H9 (cell line): ENCODE results near the gene ATG2A. TPM values are rescaled to one million over a fixed set of nuclear protein-coding genes. Genes with fewer than 3 reads are reported as not detected.

ENCODE experiments used
- DNase-seq: peaks from one replicate; pipeline ENCODE4 v3.0.0-alpha.2; 2017
- H2AFZ ChIP-seq: one replicate; pipeline ENCODE4 v1.6.1; 2013; ENCODE audit warnings: mild to moderate bottlenecking, low read length, control low read depth, moderate library complexity
- H2AK5ac ChIP-seq: 2 replicates; pipeline ENCODE4 v1.6.1; 2013; ENCODE audit warnings: low read length, control low read depth, mixed read lengths; ENCODE audit not compliant: insufficient read length
- H2BK120ac ChIP-seq: one replicate; pipeline ENCODE4 v1.6.1; 2013; ENCODE audit warnings: low read depth, mild to moderate bottlenecking, low read length, control low read depth, inconsistent platforms; ENCODE audit not compliant: poor library complexity, severe bottlenecking
- H2BK12ac ChIP-seq: 2 replicates; pipeline ENCODE4 v1.6.1; 2013; ENCODE audit warnings: low read length, control low read depth, mixed read lengths, low read depth; ENCODE audit not compliant: insufficient read length
- H2BK15ac ChIP-seq: 2 replicates; pipeline ENCODE4 v1.6.1; 2013; ENCODE audit warnings: low read depth, low read length, control low read depth
- H2BK20ac ChIP-seq: one replicate; pipeline ENCODE4 v1.6.1; 2013; ENCODE audit warnings: low read depth, mild to moderate bottlenecking, low read length, control low read depth, inconsistent platforms; ENCODE audit not compliant: poor library complexity, severe bottlenecking
- H2BK5ac ChIP-seq: 2 replicates; pipeline ENCODE4 v1.6.1; 2013; ENCODE audit warnings: low read length, control low read depth, mixed read lengths; ENCODE audit not compliant: insufficient read length
- H3K14ac ChIP-seq: 2 replicates; pipeline ENCODE4 v1.6.1; 2013; ENCODE audit warnings: low read length, control low read depth; ENCODE audit not compliant: insufficient read depth
- H3K18ac ChIP-seq: 2 replicates; pipeline ENCODE4 v1.6.1; 2013; ENCODE audit warnings: low read depth, mild to moderate bottlenecking, mixed read lengths, low read length, control low read depth; ENCODE audit not compliant: insufficient read length
- H3K23ac ChIP-seq: 2 replicates; pipeline ENCODE4 v1.6.1; 2013; ENCODE audit warnings: low read length, control low read depth, mixed read lengths, low read depth; ENCODE audit not compliant: insufficient read length
- H3K23me2 ChIP-seq: 2 replicates; pipeline ENCODE4 v1.6.1; 2013; ENCODE audit warnings: low read depth, mild to moderate bottlenecking, mixed read lengths, low read length, control low read depth; ENCODE audit not compliant: insufficient read length, poor library complexity, severe bottlenecking
- H3K27ac ChIP-seq: 2 replicates; pipeline ENCODE4 v1.5.1; 2013; ENCODE audit warnings: low read length, control low read depth, mixed read lengths, low read depth; ENCODE audit not compliant: insufficient read length
- H3K27me3 ChIP-seq: 2 replicates; pipeline ENCODE4 v1.6.1; 2013; ENCODE audit warnings: low read length, control low read depth, inconsistent platforms; ENCODE audit not compliant: insufficient read depth
- H3K4ac ChIP-seq: 2 replicates; pipeline ENCODE4 v1.6.1; 2013; ENCODE audit warnings: low read depth, mild to moderate bottlenecking, control low read depth, inconsistent platforms, low read length, moderate library complexity
- H3K4me1 ChIP-seq: 2 replicates; pipeline ENCODE4 v1.6.1; 2013; ENCODE audit warnings: low read length, control low read depth, inconsistent platforms; ENCODE audit not compliant: insufficient read depth
- H3K4me2 ChIP-seq: 2 replicates; pipeline ENCODE4 v1.6.1; 2013; ENCODE audit warnings: low read length, control low read depth, mixed read lengths; ENCODE audit not compliant: insufficient read length, insufficient read depth
- H3K56ac ChIP-seq: 2 replicates; pipeline ENCODE4 v1.6.1; 2013; ENCODE audit warnings: low read depth, mild to moderate bottlenecking, mixed read lengths, low read length, control low read depth; ENCODE audit not compliant: insufficient read length
- H3K79me1 ChIP-seq: 2 replicates; pipeline ENCODE4 v1.6.1; 2013; ENCODE audit warnings: low read depth, mild to moderate bottlenecking, moderate library complexity, low read length, control low read depth, inconsistent platforms; ENCODE audit not compliant: insufficient read depth, poor library complexity, severe bottlenecking
- H3K79me2 ChIP-seq: 2 replicates; pipeline ENCODE4 v1.6.1; 2013; ENCODE audit warnings: low read length, control low read depth, inconsistent platforms; ENCODE audit not compliant: insufficient read depth
- H3K9ac ChIP-seq: 2 replicates; pipeline ENCODE4 v1.6.1; 2013; ENCODE audit warnings: low read length, control low read depth, mixed read lengths; ENCODE audit not compliant: insufficient read length; ENCODE audit errors: extremely low read depth
- H3K9me3 ChIP-seq: one replicate; pipeline ENCODE4 v1.6.1; 2013; ENCODE audit warnings: low read depth, low read length, inconsistent platforms; ENCODE audit not compliant: control insufficient read depth
- H3T11ph ChIP-seq: one replicate; pipeline ENCODE4 v1.6.1; 2013; ENCODE audit warnings: mild to moderate bottlenecking, low read length, control low read depth, inconsistent platforms
- H4K20me1 ChIP-seq: one replicate; pipeline ENCODE4 v1.6.1; 2013; ENCODE audit not compliant: control insufficient read depth, insufficient read length, insufficient read depth
- H4K5ac ChIP-seq: 2 replicates; pipeline ENCODE4 v1.6.1; 2013; ENCODE audit warnings: low read depth, mild to moderate bottlenecking, mixed read lengths, low read length, control low read depth; ENCODE audit not compliant: insufficient read length
- H4K8ac ChIP-seq: replicated peaks from 2 replicates; pipeline ENCODE4 v1.6.1; 2013; ENCODE audit warnings: low read length, control low read depth, mixed read lengths, low read depth; ENCODE audit not compliant: insufficient read length
- H4K91ac ChIP-seq: 2 replicates; pipeline ENCODE4 v1.6.1; 2013; ENCODE audit warnings: low read depth, mild to moderate bottlenecking, moderate library complexity, mixed read lengths, low read length, control low read depth; ENCODE audit not compliant: insufficient read length
- H3K27ac Mint-ChIP-seq, 3 experiments: 2 replicates in 2 of 3; 3 replicates in 1 of 3; pipeline ENCODE4 v1.8.0; 2020 to 2021; ENCODE audit warnings: mixed read lengths in 3 of 3, mild to moderate bottlenecking in 1 of 3, moderate library complexity in 1 of 3
- H3K27me3 Mint-ChIP-seq: 2 replicates; pipeline ENCODE4 v1.8.0; 2021; ENCODE audit warnings: low read depth, mild to moderate bottlenecking, moderate library complexity, mixed read lengths
- H3K36me3 Mint-ChIP-seq, 3 experiments: 2 replicates in 2 of 3; 3 replicates in 1 of 3; pipeline ENCODE4 v1.8.0; 2020 to 2021; ENCODE audit warnings: low read depth in 3 of 3, mixed read lengths in 3 of 3; ENCODE audit not compliant: insufficient read depth in 1 of 3
- H3K4me1 Mint-ChIP-seq, 2 experiments: 2 replicates each; pipeline ENCODE4 v1.8.0; 2020; ENCODE audit warnings: mixed read lengths in 2 of 2
- H3K4me3 Mint-ChIP-seq, 2 experiments: 2 replicates in 1 of 2; 3 replicates in 1 of 2; pipeline ENCODE4 v1.8.0; 2020 to 2021; ENCODE audit warnings: mild to moderate bottlenecking in 2 of 2, mixed read lengths in 2 of 2, moderate library complexity in 1 of 2
- H3K9me3 Mint-ChIP-seq, 2 experiments: 2 replicates in 1 of 2; 3 replicates in 1 of 2; pipeline ENCODE4 v1.8.0; 2020; ENCODE audit warnings: mild to moderate bottlenecking in 2 of 2, mixed read lengths in 2 of 2, moderate library complexity in 1 of 2
- CTCF ChIP-seq: fragments of 200-600 bp; sonication (generic); conservative IDR thresholded peaks from 3 replicates; pipeline ENCODE4 v1.8.0; 2021; ENCODE audit warnings: antibody characterized with exemption, mild to moderate bottlenecking
- whole genome bisulfite sequencing: extraction: QIAGEN DNeasy Blood & Tissue Kit; methylation state at CpG from one replicate; pipeline ENCODE4 v1.1.7; 2013; ENCODE audit warnings: missing lambda C conversion rate, low lambda C conversion rate, mixed read lengths; ENCODE audit not compliant: insufficient read length; ENCODE audit errors: extremely low coverage; 5-methylcytosine and 5-hydroxymethylcytosine counted together
- total RNA-seq: library from RNA; stranded (reverse); gene quantifications from 2 replicates; pipeline ENCODE4 v1.2.1, GENCODE V29; 2021

Gene ATG2A
- total RNA-seq, 1 experiment from 2014 or later, result 21.3 TPM

DNA sequence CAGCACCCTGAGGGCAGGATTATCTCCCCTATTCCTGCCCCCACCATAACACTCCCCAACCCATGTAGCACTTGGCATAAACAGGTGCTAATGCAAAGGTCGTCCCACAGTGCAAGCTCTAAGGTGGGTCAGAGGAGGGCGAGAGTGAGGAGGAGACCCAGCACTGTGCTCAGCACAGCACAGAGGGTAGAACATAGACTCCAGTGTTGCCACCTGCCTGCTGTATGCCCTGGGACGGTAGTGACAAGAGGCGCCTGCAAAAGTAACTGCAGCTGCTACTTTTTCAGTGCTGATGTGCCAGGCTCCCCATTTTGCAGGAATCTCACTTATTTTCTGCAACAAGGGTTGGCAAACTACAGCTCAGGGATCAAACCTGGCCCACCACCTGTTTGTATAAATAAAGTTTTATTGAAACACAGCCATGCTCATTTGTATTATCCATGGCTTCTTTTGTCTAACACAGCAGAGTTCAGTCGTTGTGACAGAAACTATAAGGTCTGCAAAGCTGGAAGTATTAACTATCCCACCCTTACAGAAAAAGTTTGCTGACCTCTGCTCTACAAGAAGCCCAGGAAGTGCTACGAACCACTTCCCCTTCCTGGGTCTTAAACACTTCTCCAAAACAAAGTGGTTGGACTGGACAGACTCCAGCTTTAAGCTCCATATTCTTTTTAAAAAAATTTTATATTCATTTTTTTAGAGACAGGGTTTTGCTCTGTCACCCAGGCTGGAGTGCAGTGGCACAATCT is 55.6 kb downstream of the ATG2A start:
- H2BK120ac ChIP-seq, result no peak overlapping the region
- no peaks in the 10 kb centered on the region for H3K9me3 ChIP-seq
- no peaks in the 10 kb centered on the region for H3K27me3 ChIP-seq
- no peaks in the 10 kb centered on the region; the same call in 1 of the 2 replicates for H3K4me1 ChIP-seq
- Mint-ChIP-seq H3K27me3 (no peaks in the 10 kb centered on the region), H3K27ac (0 out of 7 replicates have a peak overlapping the region, but pooled peaks of 1 of the 3 experiments have one; percentile 61), H3K9me3 (no peaks in the 10 kb centered on the region), H3K4me1 (peaks cover 15 to 24% of the 10 kb centered on the region in 2 experiments), H3K4me3 (no peak overlapping the region), H3K36me3 (peaks cover 0 to 2% (median 0%) of the 10 kb centered on the region in 3 experiments; a peak in 2 of 7 replicates)
- H2AFZ ChIP-seq, result no peak overlapping the region
- no peaks in the 10 kb centered on the region for H3K79me2 ChIP-seq
- H2BK12ac ChIP-seq, result no peak overlapping the region
- no peaks in the 10 kb centered on the region for H3K79me1 ChIP-seq
- no peak overlapping the region for H3K4me2 ChIP-seq
- no peak overlapping the region for H3K18ac ChIP-seq
- no peak overlapping the region for H4K8ac ChIP-seq
- DNase-seq, result no peak
- TF ChIP-seq CTCF, result no peak; the same call in 2 of the 3 replicates
- no peak overlapping the region for H2BK15ac ChIP-seq
- no peak overlapping the region for H4K91ac ChIP-seq
- no CpG with 5 or more reads among the region's 6 CpGs for WGBS
- no peaks in the 10 kb centered on the region for H3K23me2 ChIP-seq
- no peak overlapping the region for H3K27ac ChIP-seq
- H4K5ac ChIP-seq, result no peak overlapping the region
- no peak overlapping the region for H3K9ac ChIP-seq
- no peak overlapping the region for H2BK20ac ChIP-seq
- no peak overlapping the region; the same call in 1 of the 2 replicates for H3K14ac ChIP-seq
- H3K23ac ChIP-seq, result no peak overlapping the region
- no peak overlapping the region for H3K56ac ChIP-seq
- no peaks in the 10 kb centered on the region for H4K20me1 ChIP-seq
- no peak overlapping the region for H2AK5ac ChIP-seq
- H2BK5ac ChIP-seq, result no peak overlapping the region
- H3K4ac ChIP-seq, result no peak overlapping the region
- H3T11ph ChIP-seq, result no peak overlapping the region
